Regular cardiac myocyte (primary cell): ENCODE results near the gene ZNF493. TPM values are rescaled to one million over a fixed set of nuclear protein-coding genes. Genes with fewer than 3 reads are reported as not detected.

Source experiments
- total RNA-seq: library from RNA; depleted of rRNA; stranded (reverse); fragments of >200 nt; gene quantifications from 2 replicates; pipeline ENCODE4 v1.2.3, GENCODE V29; 2014

Gene ZNF493
- 5.2 and 12.7 TPM in 2 replicates for total RNA-seq

GRCh38 chr19:21396893-21397572 is at the start of gene ZNF493:
TSS of gene ZNF493 (plus strand) at chr19:21397133. CDS start at chr19:21397238, 105 bp downstream.

DNA sequence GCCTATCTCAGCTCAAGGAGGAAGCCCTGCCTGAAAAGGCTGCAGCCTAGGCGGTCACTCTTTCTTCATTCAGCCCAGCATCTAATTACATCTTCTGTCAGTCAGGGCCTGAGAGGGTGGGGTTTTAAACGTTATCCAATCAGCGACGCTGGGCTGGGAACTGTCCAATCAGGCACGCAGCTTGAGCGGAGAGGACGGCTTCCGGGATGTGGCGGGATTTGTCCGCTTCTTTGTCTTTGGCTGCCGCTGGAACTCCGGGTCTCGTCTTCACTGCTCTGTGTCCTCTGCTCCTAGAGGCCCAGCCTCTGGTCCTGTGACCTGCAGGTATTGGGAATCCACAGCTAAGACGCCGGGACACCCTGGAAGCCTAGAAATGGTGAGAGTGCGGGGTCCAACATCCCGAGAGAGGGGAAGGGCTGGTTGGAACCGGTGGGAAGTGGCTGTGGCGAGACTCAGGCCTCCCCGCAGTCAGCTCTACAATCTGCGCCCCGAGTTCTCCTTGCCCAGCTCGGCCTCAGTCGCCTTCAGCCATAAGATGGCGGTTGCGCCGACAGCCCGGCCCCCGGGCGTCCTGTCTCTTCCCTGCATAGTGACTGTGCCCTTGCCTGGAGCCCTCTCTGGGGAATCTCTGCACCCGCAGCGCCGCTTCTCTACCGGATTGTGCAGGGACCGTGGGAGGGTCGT is 38.0 kb upstream of the ZNF493 start, which contains the start of gene ZNF738:
Gene ZNF738 (plus strand): TSS at position 233 of the 684 bp plus-strand sequence. CDS start 141 bp downstream, at position 374.

Other genes with a start within 250 kb of the ZNF493 start
- 3.6 and 5.9 TPM in 2 replicates for gene ZNF708, start 67.7 kb upstream of the ZNF493 start, total RNA-seq
- 7.0 and 8.1 TPM in 2 replicates for gene ZNF738, start 38.1 kb upstream of the ZNF493 start, total RNA-seq
- gene ZNF429, start 108.5 kb downstream of the ZNF493 start, total RNA-seq: 6.8 and 7.7 TPM in 2 replicates